ENCODE measurements around the gene COL20A1.

DNA sequence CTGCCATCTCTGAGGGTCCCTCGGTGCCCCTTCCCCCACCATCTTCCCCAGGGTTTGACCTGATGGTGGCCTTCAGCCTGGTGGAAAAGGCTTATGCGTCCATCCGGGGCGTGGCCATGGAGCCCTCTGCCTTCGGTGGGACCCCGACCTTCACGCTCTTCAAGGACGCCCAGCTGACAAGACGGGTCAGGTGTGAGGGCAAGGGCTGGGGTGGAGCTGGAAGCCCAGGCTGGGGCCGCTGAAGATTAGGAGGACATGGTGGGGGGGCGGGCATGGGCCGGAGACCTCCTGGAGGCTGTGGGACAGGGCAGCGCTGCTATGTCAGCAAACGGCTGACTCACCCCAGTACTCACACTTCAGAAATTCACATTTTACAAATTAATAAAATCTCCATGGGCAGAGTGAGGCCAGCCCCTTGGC, 23.5 kb downstream of the COL20A1 start:
- TF ChIP-seq, protein P1, sequence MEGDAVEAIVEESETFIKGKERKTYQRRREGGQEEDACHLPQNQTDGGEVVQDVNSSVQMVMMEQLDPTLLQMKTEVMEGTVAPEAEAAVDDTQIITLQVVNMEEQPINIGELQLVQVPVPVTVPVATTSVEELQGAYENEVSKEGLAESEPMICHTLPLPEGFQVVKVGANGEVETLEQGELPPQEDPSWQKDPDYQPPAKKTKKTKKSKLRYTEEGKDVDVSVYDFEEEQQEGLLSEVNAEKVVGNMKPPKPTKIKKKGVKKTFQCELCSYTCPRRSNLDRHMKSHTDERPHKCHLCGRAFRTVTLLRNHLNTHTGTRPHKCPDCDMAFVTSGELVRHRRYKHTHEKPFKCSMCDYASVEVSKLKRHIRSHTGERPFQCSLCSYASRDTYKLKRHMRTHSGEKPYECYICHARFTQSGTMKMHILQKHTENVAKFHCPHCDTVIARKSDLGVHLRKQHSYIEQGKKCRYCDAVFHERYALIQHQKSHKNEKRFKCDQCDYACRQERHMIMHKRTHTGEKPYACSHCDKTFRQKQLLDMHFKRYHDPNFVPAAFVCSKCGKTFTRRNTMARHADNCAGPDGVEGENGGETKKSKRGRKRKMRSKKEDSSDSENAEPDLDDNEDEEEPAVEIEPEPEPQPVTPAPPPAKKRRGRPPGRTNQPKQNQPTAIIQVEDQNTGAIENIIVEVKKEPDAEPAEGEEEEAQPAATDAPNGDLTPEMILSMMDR (IDR thresholded peaks at IDR 0.05) = no peak
- no peak for TF ChIP-seq POLR2A (IDR thresholded peaks at IDR 0.05; ENCODE audit: low read depth)

Data from esophagus muscularis mucosa (tissue), 3 donors.